ENCODE results near the gene NIF3L1.

NIF3L1 gene

DNA sequence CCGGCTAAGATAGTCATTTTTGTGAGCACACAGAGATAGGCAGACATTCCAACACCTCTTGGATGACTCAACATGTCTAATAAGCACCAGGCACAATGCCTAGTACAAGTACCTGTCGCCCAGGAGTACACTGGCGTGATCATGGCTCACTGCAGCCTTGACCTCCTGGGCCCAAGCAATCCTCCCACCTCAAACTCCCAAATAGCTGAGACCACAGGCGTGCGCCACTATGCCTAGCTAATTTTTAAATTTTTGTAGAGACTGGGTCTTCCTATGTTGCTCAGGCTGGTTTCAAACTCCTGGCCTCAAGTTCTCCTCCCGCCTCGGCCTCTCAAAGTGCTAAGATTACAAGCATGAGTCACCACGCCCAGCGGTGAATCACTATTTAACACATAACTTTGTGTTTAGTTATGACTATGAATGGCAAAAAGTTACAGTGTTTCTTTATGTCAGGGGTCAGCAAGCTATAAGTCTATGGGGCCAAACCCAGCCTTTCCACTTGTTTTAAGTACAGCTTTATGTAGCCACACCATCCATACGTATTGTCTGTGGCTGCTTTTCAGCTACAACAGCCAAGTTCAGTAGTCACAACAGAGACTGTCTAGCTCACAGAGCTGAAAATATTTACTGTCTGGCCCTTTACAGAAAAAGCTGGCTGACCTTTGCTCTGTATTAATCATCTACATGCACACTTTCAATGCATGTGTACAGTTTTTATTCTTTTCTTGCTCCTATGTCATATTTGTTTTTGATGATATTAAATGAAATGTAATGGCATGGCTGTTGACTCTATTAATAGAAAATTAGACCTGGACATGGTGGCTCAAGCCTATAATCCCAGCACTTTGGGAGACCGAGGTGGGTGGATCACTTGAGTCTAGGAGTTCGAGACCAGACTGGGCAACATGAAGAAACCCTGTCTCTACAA is 55.6 kb downstream of the NIF3L1 start:
- H3K27me3 ChIP-seq (ENCODE audit: control insufficient read depth, insufficient read depth, low read length), result no peaks in the 10 kb centered on the region
- no peaks in the 10 kb centered on the region for H3K4me1 ChIP-seq (ENCODE audit: control insufficient read depth, insufficient read depth, low read length)
- H3K4me3 ChIP-seq (ENCODE audit: low read depth, low read length), result no peak overlapping the region
- no peak overlapping the region for H3K9ac ChIP-seq (ENCODE audit: low read depth, low read length)
- no peaks in the 10 kb centered on the region for H3K9me3 ChIP-seq (ENCODE audit: control insufficient read depth, insufficient read depth, low read length)
- H3K36me3 ChIP-seq (ENCODE audit: control insufficient read depth, insufficient read depth, low read length), result no peaks in the 10 kb centered on the region

DNA sequence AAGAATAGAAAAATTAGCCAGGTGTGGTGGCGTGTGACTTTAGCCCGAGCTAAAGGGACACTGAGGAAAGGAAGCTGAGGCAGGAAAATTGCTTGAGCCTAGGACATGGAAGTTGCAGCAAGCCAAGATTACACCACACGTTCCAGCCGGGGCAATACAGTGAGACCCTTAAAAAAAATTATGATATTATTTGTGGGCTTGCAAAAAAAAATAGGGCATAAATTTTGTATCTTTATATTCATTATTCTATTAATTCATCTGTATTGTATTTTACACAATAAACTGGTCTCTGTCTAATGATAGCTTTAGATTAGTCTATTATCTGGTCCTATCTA is 56.2 kb downstream of the NIF3L1 start:
- no peaks in the 10 kb centered on the region for H3K27me3 ChIP-seq (ENCODE audit: control insufficient read depth, insufficient read depth, low read length)
- H3K4me1 ChIP-seq (ENCODE audit: control insufficient read depth, insufficient read depth, low read length), result no peaks in the 10 kb centered on the region
- H3K36me3 ChIP-seq (ENCODE audit: control insufficient read depth, insufficient read depth, low read length), result no peaks in the 10 kb centered on the region
- H3K9me3 ChIP-seq (ENCODE audit: control insufficient read depth, insufficient read depth, low read length), result no peaks in the 10 kb centered on the region
- H3K9ac ChIP-seq (ENCODE audit: low read depth, low read length), result no peak overlapping the region
- H3K4me3 ChIP-seq (ENCODE audit: low read depth, low read length), result no peak overlapping the region

DNA sequence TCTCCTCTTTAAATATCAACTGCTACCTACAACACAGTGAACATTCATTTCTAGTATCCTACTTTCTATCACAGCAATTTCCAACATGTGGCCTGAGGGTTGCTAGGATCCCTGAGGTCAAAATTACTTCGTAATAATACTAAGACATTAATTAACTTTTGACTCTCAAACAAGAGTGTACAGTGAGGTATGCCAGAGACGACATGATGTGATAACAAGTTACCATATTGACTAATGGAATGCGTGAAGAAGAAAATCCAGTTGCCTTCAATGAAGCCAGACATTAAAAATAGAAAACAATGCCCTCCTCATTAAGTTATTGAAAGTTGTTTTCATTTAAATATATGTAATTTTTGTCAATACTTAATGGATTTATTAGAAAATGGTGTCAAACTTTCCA is 61.2 kb downstream of the NIF3L1 start:
- Histone ChIP-seq H3K36me3 (ENCODE audit: control insufficient read depth, insufficient read depth, low read length) (peaks cover 4% of the 10 kb centered on the region), H3K27me3 (ENCODE audit: control insufficient read depth, insufficient read depth, low read length) (no peaks in the 10 kb centered on the region), H3K9me3 (ENCODE audit: control insufficient read depth, insufficient read depth, low read length) (no peaks in the 10 kb centered on the region), H3K9ac (ENCODE audit: low read depth, low read length) (no peak overlapping the region), H3K4me1 (ENCODE audit: control insufficient read depth, insufficient read depth, low read length) (no peaks in the 10 kb centered on the region), H3K4me3 (ENCODE audit: low read depth, low read length) (no peak overlapping the region)
